Activated B cell treated with CpG ODN at 0.5 μM for 24 hours (primary cell): ENCODE data around the gene FUBP3. TPM values are rescaled to one million over a fixed set of nuclear protein-coding genes. Genes with fewer than 3 reads are reported as not detected.
"Not testable (repeated sequence)": the region's sequence is repeated elsewhere in the genome, so short reads cannot be mapped to it uniquely, and the experiment has no call there.

Experiments used
- ATAC-seq: fragments of 200-7000 bp; cut with Tn5 transposase; one replicate; pipeline ENCODE4 v1.10.0; 2021; ENCODE audit warnings: low read depth, mild to moderate bottlenecking, moderate library complexity
- CTCF ChIA-PET: fragments of 350-600 bp; sonication (Branson Sonifier 250); formaldehyde crosslinking; loops from one replicate; lab custom pipeline; 2021; ENCODE audit warnings: antibody characterized with exemption; lab: Charles Lee
- POLR2A ChIA-PET: fragments of 350-600 bp; sonication (Branson Sonifier 250); formaldehyde crosslinking; loops from one replicate; lab custom pipeline; 2021; ENCODE audit warnings: antibody characterized with exemption; lab: Charles Lee
- DNase-seq: peaks from one replicate; pipeline ENCODE4 v3.0.0; 2022
- H3K27ac Mint-ChIP-seq: one replicate; pipeline ENCODE4 v1.8.0; 2020; ENCODE audit warnings: mixed read lengths
- H3K27me3 Mint-ChIP-seq: one replicate; pipeline ENCODE4 v1.8.0; 2021; ENCODE audit warnings: mixed read lengths
- H3K36me3 Mint-ChIP-seq: one replicate; pipeline ENCODE4 v1.8.0; 2021; ENCODE audit warnings: low read depth, mixed read lengths
- H3K4me1 Mint-ChIP-seq: one replicate; pipeline ENCODE4 v1.8.0; 2021; ENCODE audit warnings: mixed read lengths
- H3K4me3 Mint-ChIP-seq: one replicate; pipeline ENCODE4 v1.8.0; 2020; ENCODE audit warnings: mild to moderate bottlenecking, mixed read lengths
- H3K9me3 Mint-ChIP-seq: one replicate; pipeline ENCODE4 v1.8.0; 2020; ENCODE audit warnings: mixed read lengths
- intact Hi-C: fragments of 100-400 bp; cut with micrococcal nuclease; formaldehyde crosslinking; loops from one replicate; pipeline ENCODE4 v1.15.1; 2024
- total RNA-seq: library from RNA; stranded (reverse); gene quantifications from 2 replicates; pipeline ENCODE4 v1.2.3, GENCODE V29; 2022
- TF ChIP-seq, protein P1 (sequence below): fragments of 200-600 bp; IDR thresholded peaks from one replicate; pipeline ENCODE4 v1.8.0; 2022; ENCODE audit warnings: antibody characterized with exemption, mild to moderate bottlenecking

Gene FUBP3
- total RNA-seq, 1 donor from 2014 or later = 44.7 TPM

DNA sequence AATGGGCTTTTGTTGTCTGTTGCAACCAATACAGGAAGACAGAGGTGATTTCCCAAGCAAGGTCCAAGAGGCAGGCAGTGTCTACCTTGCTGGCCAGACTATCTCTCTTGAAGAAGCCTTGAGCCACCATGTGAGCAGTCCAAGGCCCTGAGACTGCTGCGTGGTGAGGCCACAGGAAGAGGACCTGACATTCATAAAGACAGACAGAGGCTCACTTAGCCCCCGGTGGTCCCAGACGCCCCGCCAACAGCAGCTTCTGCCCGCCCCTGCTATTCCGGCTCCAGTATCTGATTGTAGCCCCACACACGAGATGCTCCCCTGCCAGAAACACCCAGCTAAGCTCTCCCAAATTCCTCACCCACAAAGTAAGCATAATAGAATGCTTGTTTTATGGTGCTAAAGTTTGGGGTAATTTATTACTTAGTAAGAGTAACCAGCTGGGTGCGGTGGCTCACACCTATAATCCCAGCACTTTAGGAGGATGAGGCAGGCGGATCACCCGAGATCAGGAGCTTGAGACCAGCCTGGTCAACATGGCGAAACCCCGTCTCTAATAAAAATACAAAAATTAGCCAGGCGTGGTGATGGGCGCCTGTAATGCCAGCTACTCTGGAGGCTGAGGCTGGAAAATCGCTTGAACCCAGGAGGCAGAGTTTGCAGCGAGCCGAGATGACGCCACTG, 22.8 kb upstream of the FUBP3 start:
- no peak overlapping the region for H3K4me3 Mint-ChIP-seq
- ATAC-seq (no peak), DNase-seq (no peak)
- ChIA-PET CTCF (no interaction called here), POLR2A (no interaction called here)
- no peaks in the 10 kb centered on the region for H3K36me3 Mint-ChIP-seq
- intact Hi-C loops = no loop called here
- H3K27me3 Mint-ChIP-seq = peaks cover 14% of the 10 kb centered on the region
- no peak overlapping the region for H3K27ac Mint-ChIP-seq
- H3K9me3 Mint-ChIP-seq = no peaks in the 10 kb centered on the region
- TF ChIP-seq, protein P1, sequence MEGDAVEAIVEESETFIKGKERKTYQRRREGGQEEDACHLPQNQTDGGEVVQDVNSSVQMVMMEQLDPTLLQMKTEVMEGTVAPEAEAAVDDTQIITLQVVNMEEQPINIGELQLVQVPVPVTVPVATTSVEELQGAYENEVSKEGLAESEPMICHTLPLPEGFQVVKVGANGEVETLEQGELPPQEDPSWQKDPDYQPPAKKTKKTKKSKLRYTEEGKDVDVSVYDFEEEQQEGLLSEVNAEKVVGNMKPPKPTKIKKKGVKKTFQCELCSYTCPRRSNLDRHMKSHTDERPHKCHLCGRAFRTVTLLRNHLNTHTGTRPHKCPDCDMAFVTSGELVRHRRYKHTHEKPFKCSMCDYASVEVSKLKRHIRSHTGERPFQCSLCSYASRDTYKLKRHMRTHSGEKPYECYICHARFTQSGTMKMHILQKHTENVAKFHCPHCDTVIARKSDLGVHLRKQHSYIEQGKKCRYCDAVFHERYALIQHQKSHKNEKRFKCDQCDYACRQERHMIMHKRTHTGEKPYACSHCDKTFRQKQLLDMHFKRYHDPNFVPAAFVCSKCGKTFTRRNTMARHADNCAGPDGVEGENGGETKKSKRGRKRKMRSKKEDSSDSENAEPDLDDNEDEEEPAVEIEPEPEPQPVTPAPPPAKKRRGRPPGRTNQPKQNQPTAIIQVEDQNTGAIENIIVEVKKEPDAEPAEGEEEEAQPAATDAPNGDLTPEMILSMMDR = no peak
- H3K4me1 Mint-ChIP-seq = no peaks in the 10 kb centered on the region

DNA sequence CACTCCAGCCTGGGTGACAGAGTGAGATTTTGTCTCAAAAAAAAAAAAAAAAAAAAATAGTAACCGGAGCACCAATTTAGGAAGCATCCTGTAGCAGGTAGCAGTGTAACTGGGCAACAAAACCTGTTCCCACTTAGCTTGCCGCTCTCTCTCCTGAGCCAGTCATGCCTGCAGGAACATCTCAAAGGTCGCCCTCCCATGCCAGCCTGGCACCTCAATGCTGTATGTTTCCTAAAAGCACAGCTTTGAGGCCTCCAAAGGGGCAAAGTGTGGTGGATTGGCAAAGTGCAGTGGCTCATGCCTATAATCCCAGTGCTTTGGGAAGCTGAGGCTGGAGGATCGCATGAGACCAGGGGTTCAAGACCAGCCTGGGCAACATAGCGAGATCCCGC, 22.3 kb upstream of the FUBP3 start:
- POLR2A ChIA-PET = no interaction called here
- CTCF ChIA-PET = no interaction called here
- DNase-seq (no peak), ATAC-seq (no peak)
- Mint-ChIP-seq H3K4me1 (no peaks in the 10 kb centered on the region), H3K27ac (no peak overlapping the region), H3K4me3 (no peak overlapping the region), H3K36me3 (no peaks in the 10 kb centered on the region), H3K27me3 (peaks cover 12% of the 10 kb centered on the region), H3K9me3 (no peaks in the 10 kb centered on the region)
- intact Hi-C loops = no loop called here
- TF ChIP-seq, protein P1 = no peak

DNA sequence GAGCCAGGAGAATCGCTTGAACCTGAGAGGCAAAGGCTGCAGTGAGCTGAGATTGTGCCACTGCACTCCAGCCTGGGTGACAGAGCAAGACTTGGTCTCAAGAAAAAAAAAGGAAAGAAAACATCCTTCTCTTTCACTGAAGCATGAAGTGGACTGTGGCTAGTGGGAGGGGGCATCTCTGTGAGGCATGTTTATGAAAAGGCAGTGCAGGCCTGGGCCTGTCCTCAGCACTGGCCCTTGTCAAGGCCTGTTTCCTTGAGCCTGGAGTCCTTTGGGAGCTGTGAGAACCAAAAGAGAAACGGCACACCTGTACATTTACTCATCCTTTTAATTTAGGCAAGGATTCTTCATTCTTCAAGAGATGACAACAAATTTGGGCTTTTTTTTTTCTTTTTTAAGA, 18.3 kb upstream of the FUBP3 start:
- intact Hi-C loops = no loop called here
- no peak for DNase-seq
- H3K27me3 Mint-ChIP-seq = peaks cover 20% of the 10 kb centered on the region
- TF ChIP-seq, protein P1 = no peak
- ChIA-PET CTCF (no interaction called here), POLR2A (no interaction called here)
- H3K36me3 Mint-ChIP-seq = no peaks in the 10 kb centered on the region
- ATAC-seq = no peak
- no peaks in the 10 kb centered on the region for H3K4me1 Mint-ChIP-seq
- H3K4me3 Mint-ChIP-seq = no peak overlapping the region
- no peak overlapping the region for H3K27ac Mint-ChIP-seq
- H3K9me3 Mint-ChIP-seq = no peaks in the 10 kb centered on the region

DNA sequence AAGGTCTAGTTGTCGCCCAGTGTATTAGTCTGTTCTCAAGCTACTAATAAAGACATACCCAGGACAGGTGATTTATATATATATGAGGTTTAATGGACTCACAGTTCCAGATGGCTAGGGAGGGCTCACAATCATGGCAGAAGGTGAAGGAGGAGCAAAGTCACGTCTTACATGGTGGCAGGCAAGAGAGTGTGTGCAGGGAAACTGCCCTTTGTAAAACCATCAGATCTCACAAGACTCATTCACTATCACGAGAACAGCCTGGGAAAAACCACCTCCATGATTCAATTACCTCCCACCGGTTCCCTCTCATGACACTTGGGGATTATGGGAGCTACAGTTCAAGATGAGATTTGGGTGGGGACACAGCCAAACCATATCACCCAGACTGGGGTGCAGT, 16.9 kb upstream of the FUBP3 start:
- CTCF ChIA-PET, H3K9me3 Mint-ChIP-seq, H3K4me1 Mint-ChIP-seq, H3K36me3 Mint-ChIP-seq, DNase-seq, H3K27ac Mint-ChIP-seq, ATAC-seq, H3K4me3 Mint-ChIP-seq, intact Hi-C loops: not testable (repeated sequence)
- POLR2A ChIA-PET = interaction anchor here (0.5 kb wide), 1 partner anchor 92 kb away, joined by 5 read pairs; no protein-coding TSS in a partner anchor
- peaks cover 21% of the 10 kb centered on the region for H3K27me3 Mint-ChIP-seq

DNA sequence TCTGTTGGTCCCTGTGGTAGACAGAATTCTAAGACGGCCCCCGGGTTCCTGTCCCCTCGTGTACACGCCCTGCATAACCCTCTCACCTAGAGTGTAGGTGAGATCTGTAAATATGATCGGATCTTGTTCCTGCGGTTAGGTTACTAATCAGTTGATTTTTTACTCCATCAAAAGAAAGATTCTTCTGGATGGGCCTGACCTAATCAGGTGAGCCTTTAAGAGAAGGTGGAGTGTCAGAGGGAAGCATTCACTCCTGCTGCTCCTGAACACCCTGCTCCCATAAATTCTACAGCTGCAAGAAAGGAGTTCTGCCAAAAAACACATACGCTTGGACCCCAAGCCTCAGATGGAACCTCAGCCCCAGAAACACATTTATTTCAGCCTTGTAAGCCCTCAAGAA, 15.6 kb upstream of the FUBP3 start:
- ChIA-PET CTCF (no interaction called here), POLR2A (no interaction called here)
- no peak overlapping the region for H3K27ac Mint-ChIP-seq
- H3K4me1 Mint-ChIP-seq = no peaks in the 10 kb centered on the region
- no peak overlapping the region for H3K4me3 Mint-ChIP-seq
- DNase-seq = no peak
- no peak for ATAC-seq
- no peaks in the 10 kb centered on the region for H3K9me3 Mint-ChIP-seq
- intact Hi-C loops = no loop called here
- no peaks in the 10 kb centered on the region for H3K36me3 Mint-ChIP-seq
- TF ChIP-seq, protein P1 = no peak
- H3K27me3 Mint-ChIP-seq = peaks cover 21% of the 10 kb centered on the region

DNA sequence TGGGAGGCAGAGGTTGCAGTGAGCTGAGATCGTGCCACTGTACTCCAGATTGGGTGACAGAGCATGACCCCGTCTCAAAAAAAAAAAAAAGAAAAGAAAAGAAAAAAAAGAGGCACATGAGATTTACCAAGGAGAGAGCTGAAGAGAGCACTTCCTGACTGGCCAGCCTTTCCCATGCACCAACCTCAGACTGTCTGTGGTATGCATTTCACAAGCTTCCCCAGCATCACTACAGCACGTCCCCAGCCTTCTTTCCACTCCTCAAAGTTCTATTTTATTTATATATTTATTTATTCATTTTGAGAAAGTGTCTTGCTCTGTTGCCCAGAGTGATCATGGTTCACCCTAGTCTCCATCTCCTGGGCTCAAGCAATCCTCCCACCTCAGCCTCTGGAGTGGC, 13.6 kb upstream of the FUBP3 start:
- H3K27me3 Mint-ChIP-seq = peaks cover 23% of the 10 kb centered on the region
- H3K27ac Mint-ChIP-seq = no peak overlapping the region
- POLR2A ChIA-PET = no interaction called here
- H3K9me3 Mint-ChIP-seq = no peaks in the 10 kb centered on the region
- CTCF ChIA-PET = no interaction called here
- TF ChIP-seq, protein P1 = no peak
- H3K4me3 Mint-ChIP-seq = no peak overlapping the region
- no peaks in the 10 kb centered on the region for H3K36me3 Mint-ChIP-seq
- ATAC-seq (no peak), DNase-seq (no peak)
- H3K4me1 Mint-ChIP-seq = no peaks in the 10 kb centered on the region
- intact Hi-C loops = no loop called here
